ENCODE data around the gene TICAM2.
"Not testable (repeated sequence)": the region's sequence is repeated elsewhere in the genome, so short reads cannot be mapped to it uniquely, and the experiment has no call there.

TICAM2 gene, protein sequence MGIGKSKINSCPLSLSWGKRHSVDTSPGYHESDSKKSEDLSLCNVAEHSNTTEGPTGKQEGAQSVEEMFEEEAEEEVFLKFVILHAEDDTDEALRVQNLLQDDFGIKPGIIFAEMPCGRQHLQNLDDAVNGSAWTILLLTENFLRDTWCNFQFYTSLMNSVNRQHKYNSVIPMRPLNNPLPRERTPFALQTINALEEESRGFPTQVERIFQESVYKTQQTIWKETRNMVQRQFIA

DNA sequence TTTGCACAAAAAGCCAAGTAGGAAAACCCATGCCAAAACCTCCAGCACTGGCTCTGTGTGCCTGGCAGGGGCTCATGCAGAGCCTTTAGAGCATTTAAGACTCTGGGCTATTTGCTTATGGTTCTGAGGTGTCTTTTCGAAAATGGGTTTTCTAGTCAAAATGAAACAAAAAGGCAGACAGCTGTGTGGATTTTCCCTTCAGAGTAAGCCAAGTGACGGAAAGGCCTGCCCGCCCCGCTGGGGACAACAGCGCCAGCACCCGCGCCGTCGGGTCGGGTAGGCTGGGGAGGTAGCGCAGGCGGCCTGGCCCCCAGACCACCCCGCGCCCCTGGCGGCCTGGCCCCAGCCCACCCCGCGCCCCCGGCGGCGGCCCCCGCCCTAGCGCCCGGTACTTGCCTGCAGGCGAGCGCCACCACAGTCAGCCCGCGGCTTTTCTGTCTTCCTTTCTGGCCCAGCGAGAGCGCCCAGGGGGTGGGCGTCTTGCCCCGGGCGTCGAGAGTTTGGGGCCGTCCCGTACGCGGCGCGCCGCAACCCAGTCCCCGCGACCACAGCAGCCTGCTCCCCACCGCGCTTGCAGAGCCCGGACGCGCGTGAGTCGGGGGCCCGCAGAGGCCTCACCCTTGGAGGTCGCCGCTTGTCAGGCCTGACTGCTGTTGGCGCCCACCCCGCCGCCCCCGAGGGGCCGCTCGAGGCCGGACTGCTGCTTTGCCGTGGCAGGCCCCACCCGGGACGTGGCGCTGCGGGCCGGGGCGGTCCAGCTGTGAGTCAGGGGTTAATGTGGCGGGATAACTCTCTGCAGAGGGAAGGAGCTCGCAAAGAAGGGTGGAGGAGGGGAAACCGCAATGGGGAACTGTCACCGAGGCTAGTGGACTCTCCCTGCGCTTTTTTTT, at the start of gene TICAM2:
TSS of gene TICAM2 (minus strand) at position 779 of the 890 bp plus-strand sequence. CDS start 21,223 bp downstream, outside the sequence.
- peak within 1 kb of the TSS; percentile 93 for H3K27ac Mint-ChIP-seq
- DNase-seq (ENCODE audit: low spot score in 2 of 2) (peak; percentile 69 to 77), ATAC-seq (ENCODE audit: low read depth) (peak; percentile 81)
- no peaks in the 10 kb centered on the region for H3K27me3 Mint-ChIP-seq
- H3K4me3 Mint-ChIP-seq: peak within 1 kb of the TSS; percentile 87
- no peaks in the 10 kb centered on the region for H3K9me3 Mint-ChIP-seq
- H3K36me3 Mint-ChIP-seq: peaks cover 2% of the 10 kb centered on the region
- H3K4me1 Mint-ChIP-seq: peaks cover 37% of the 10 kb centered on the region

- no peak overlapping the region for H3K4me3 Mint-ChIP-seq
- no peak overlapping the region for H3K27ac Mint-ChIP-seq
- no peaks in the 10 kb centered on the region for H3K4me1 Mint-ChIP-seq
- H3K27me3 Mint-ChIP-seq: peaks cover 10% of the 10 kb centered on the region
- DNase-seq (ENCODE audit: low spot score in 2 of 2): no peak
- H3K9me3 Mint-ChIP-seq: no peaks in the 10 kb centered on the region
- H3K36me3 Mint-ChIP-seq: no peaks in the 10 kb centered on the region
- ATAC-seq (ENCODE audit: low read depth): no peak
These were observed 47.3 kb upstream of the TICAM2 start for GRCh38 chr5:115649541-115649940.

GRCh38 chr5:115648056-115648455, 45.8 kb upstream of the TICAM2 start:
- no peak overlapping the region for H3K27ac Mint-ChIP-seq
- ATAC-seq (ENCODE audit: low read depth) (no peak), DNase-seq (ENCODE audit: low spot score in 2 of 2) (no peak)
- H3K4me1 Mint-ChIP-seq: no peaks in the 10 kb centered on the region
- no peak overlapping the region for H3K4me3 Mint-ChIP-seq
- peaks cover 14% of the 10 kb centered on the region for H3K27me3 Mint-ChIP-seq
- no peaks in the 10 kb centered on the region for H3K9me3 Mint-ChIP-seq
- no peaks in the 10 kb centered on the region for H3K36me3 Mint-ChIP-seq

- peaks cover 11% of the 10 kb centered on the region for H3K27me3 Mint-ChIP-seq
- not testable (repeated sequence) for ATAC-seq (ENCODE audit: low read depth); H3K4me1 Mint-ChIP-seq; H3K9me3 Mint-ChIP-seq; H3K27ac Mint-ChIP-seq; DNase-seq (ENCODE audit: low spot score in 2 of 2); H3K4me3 Mint-ChIP-seq; H3K36me3 Mint-ChIP-seq
These were observed 43.1 kb upstream of the TICAM2 start for GRCh38 chr5:115645386-115645785.

- H3K4me1 Mint-ChIP-seq: no peaks in the 10 kb centered on the region
- H3K36me3 Mint-ChIP-seq: no peaks in the 10 kb centered on the region
- H3K4me3 Mint-ChIP-seq: no peak overlapping the region
- H3K27me3 Mint-ChIP-seq: peaks cover 11% of the 10 kb centered on the region
- no peak for DNase-seq (ENCODE audit: low spot score in 2 of 2)
- H3K27ac Mint-ChIP-seq: no peak overlapping the region
- ATAC-seq (ENCODE audit: low read depth): no peak
- no peaks in the 10 kb centered on the region for H3K9me3 Mint-ChIP-seq
These were observed 41.8 kb upstream of the TICAM2 start for GRCh38 chr5:115644046-115644445.

DNA sequence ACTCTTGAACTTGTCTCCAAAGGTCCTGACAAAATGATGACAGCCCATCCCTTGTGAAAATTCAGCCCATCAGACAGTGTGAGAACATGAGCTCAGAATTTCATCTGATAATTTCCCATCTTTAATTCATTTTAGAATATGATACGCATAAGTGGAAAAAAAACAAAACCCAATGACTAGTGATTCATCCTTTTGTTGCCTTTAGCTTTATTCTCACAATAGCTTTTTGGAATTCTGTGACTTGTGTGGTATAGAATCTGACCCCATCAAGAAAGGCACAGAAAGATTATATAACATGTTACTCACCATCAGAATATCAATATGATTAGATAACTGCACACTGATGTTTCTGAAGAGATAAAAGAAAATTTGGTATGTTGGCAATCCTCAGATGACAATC, 39.7 kb upstream of the TICAM2 start:
- ATAC-seq (ENCODE audit: low read depth) (no peak), DNase-seq (ENCODE audit: low spot score in 2 of 2) (no peak)
- H3K4me3 Mint-ChIP-seq: no peak overlapping the region
- no peak overlapping the region for H3K27ac Mint-ChIP-seq
- peaks cover 11% of the 10 kb centered on the region for H3K27me3 Mint-ChIP-seq
- no peaks in the 10 kb centered on the region for H3K9me3 Mint-ChIP-seq
- H3K36me3 Mint-ChIP-seq: no peaks in the 10 kb centered on the region
- H3K4me1 Mint-ChIP-seq: no peaks in the 10 kb centered on the region

DNA sequence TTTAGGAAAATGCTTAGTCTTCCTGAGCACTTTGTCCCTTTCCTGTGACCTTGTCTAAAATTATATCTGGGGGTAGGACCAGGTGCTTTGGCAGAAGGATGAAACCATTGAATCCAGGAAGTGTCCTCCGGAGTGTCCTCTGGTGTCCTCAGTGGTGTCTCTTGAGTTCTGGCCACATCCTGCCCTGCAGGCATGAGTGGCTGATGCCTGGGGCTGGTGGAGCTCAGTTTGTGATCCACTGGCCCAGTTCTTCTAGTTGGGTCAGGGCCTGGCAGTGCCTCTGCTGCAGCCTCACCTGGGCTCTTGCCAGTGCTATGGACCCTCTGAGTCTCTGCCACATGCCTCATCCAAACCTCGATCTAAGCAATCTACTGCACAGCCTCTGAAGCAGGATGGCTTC, 38.0 kb upstream of the TICAM2 start:
- Mint-ChIP-seq H3K36me3 (no peaks in the 10 kb centered on the region), H3K4me3 (no peak overlapping the region), H3K27ac (no peak overlapping the region), H3K27me3 (peaks cover 9% of the 10 kb centered on the region), H3K4me1 (no peaks in the 10 kb centered on the region), H3K9me3 (no peaks in the 10 kb centered on the region)
- no peak for ATAC-seq (ENCODE audit: low read depth)
- DNase-seq (ENCODE audit: low spot score in 2 of 2): no peak

GRCh38 chr5:115639377-115639776, 37.1 kb upstream of the TICAM2 start:
- H3K27ac Mint-ChIP-seq: no peak overlapping the region
- H3K27me3 Mint-ChIP-seq: peaks cover 4% of the 10 kb centered on the region

DNA sequence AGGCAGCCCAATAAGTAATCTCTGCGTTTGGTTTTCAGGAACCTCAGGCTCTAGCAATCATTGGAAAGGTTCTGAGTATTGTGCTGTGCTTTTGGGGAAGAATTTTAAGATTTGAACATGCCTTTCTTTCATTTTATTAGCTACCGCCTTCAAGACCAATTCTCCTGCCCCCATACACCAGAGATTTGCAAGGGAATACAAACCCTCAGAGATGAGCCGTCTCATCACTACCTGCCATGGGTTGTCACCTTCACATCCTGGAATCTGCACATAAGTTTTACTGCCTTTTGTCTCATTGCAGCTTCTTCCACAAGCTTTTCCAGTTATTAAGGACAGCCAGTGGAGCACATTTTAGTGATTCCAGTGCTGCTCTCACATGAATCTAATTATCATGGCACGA, 35.2 kb upstream of the TICAM2 start:
- Mint-ChIP-seq H3K27ac (no peak overlapping the region), H3K9me3 (no peaks in the 10 kb centered on the region), H3K36me3 (no peaks in the 10 kb centered on the region), H3K27me3 (peaks cover 1% of the 10 kb centered on the region), H3K4me3 (no peak overlapping the region), H3K4me1 (peaks cover 4% of the 10 kb centered on the region)
- no peak for ATAC-seq (ENCODE audit: low read depth)
- no peak for DNase-seq (ENCODE audit: low spot score in 2 of 2)

More at GRCh38 chr5:115639377-115639776, 37.1 kb upstream of the TICAM2 start:
- ATAC-seq (ENCODE audit: low read depth): no peak
- no peak for DNase-seq (ENCODE audit: low spot score in 2 of 2)
- no peak overlapping the region for H3K4me3 Mint-ChIP-seq
- no peaks in the 10 kb centered on the region for H3K36me3 Mint-ChIP-seq
- H3K9me3 Mint-ChIP-seq: no peaks in the 10 kb centered on the region
- peaks cover 3% of the 10 kb centered on the region for H3K4me1 Mint-ChIP-seq

GRCh38 chr5:115636008-115636407, 33.7 kb upstream of the TICAM2 start:
- DNase-seq (ENCODE audit: low spot score in 2 of 2) (no peak), ATAC-seq (ENCODE audit: low read depth) (no peak)
- Mint-ChIP-seq H3K4me1 (peaks cover 4% of the 10 kb centered on the region), H3K27me3 (peaks cover 3% of the 10 kb centered on the region), H3K9me3 (no peaks in the 10 kb centered on the region), H3K27ac (no peak overlapping the region), H3K4me3 (no peak overlapping the region), H3K36me3 (no peaks in the 10 kb centered on the region)

GRCh38 chr5:115634343-115635132, 32.3 kb upstream of the TICAM2 start:
- DNase-seq (ENCODE audit: low spot score in 2 of 2) (peak; percentile 80 to 82), ATAC-seq (ENCODE audit: low read depth) (peak; percentile 100)
- no peak overlapping the region for H3K27ac Mint-ChIP-seq
- H3K9me3 Mint-ChIP-seq: no peaks in the 10 kb centered on the region
- H3K4me1 Mint-ChIP-seq: peaks cover 4% of the 10 kb centered on the region
- H3K4me3 Mint-ChIP-seq: peak overlapping the region; percentile 61
- H3K36me3 Mint-ChIP-seq: no peaks in the 10 kb centered on the region
- peaks cover 1% of the 10 kb centered on the region for H3K27me3 Mint-ChIP-seq

- Mint-ChIP-seq H3K27ac (no peak overlapping the region), H3K4me3 (no peak overlapping the region), H3K36me3 (no peaks in the 10 kb centered on the region), H3K27me3 (peaks cover 1% of the 10 kb centered on the region), H3K4me1 (peaks cover 4% of the 10 kb centered on the region), H3K9me3 (no peaks in the 10 kb centered on the region)
- DNase-seq (ENCODE audit: low spot score in 2 of 2): no peak
- ATAC-seq (ENCODE audit: low read depth): no peak
These were observed 27.6 kb upstream of the TICAM2 start for GRCh38 chr5:115629903-115630302.

- Mint-ChIP-seq H3K27ac (no peak overlapping the region), H3K27me3 (peaks cover 1% of the 10 kb centered on the region), H3K36me3 (no peaks in the 10 kb centered on the region), H3K9me3 (no peaks in the 10 kb centered on the region), H3K4me3 (no peak overlapping the region), H3K4me1 (peaks cover 4% of the 10 kb centered on the region)
- ATAC-seq (ENCODE audit: low read depth) (no peak), DNase-seq (ENCODE audit: low spot score in 2 of 2) (no peak)
These were observed 25.1 kb upstream of the TICAM2 start for GRCh38 chr5:115627295-115627865.

DNA sequence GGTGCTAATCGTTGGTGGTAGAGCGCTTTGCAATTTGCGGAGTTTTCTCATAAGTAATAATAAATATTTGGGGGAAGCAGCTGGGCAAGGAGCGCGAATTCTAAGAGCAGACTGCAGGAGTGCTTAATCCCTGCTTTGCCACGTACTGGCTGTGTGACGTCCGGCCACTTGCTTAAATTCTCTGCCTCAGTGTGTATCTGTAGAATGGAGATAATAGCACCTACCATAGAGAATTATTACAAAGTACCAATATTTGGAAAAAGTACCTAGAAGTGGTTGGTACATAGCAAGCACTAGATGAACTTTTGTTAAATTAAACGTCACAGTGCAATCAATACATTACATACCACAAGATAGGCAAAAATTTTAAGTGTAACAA, 24.2 kb upstream of the TICAM2 start:
- H3K36me3 Mint-ChIP-seq: peaks cover under 1% of the 10 kb centered on the region
- no peak overlapping the region for H3K4me3 Mint-ChIP-seq
- peaks cover 10% of the 10 kb centered on the region for H3K4me1 Mint-ChIP-seq
- no peaks in the 10 kb centered on the region for H3K9me3 Mint-ChIP-seq
- no peak overlapping the region for H3K27ac Mint-ChIP-seq
- ATAC-seq (ENCODE audit: low read depth): peak; percentile 5
- no peak for DNase-seq (ENCODE audit: low spot score in 2 of 2)
- no peaks in the 10 kb centered on the region for H3K27me3 Mint-ChIP-seq
